ENCODE measurements around the gene LINC00305.

DNA sequence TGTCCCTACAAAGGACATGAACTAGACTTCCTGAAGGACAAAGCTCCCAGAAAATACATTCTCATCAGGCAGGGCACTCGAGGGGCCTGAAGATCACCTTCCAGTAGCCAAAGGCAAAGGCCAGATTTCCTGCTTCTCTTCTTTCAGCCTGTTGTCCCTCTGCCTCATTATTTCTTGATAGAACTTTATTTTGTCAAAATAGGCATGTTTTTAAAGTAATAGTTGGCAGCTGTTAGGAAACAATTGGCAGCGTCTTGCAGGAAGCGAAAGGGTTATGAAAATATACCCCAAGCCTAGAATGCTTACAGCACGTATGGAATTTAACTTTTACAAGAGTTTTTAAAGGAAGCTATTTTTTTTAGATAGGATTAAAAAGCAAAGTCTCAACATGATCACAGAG, 74.9 kb downstream of the LINC00305 start:
- no peak for TF ChIP-seq MAX (IDR thresholded peaks at IDR 0.05)
- no peak for TF ChIP-seq TAF1 (IDR thresholded peaks at IDR 0.05; ENCODE audit: low read depth)
- no peak for TF ChIP-seq RAD21 (IDR thresholded peaks at IDR 0.05; ENCODE audit: low read depth)
